C4-2B (cell line): Measurements from ENCODE around the gene ANKRD16.

Experiments
- CTCF ChIP-seq: fragments of 450-650 bp; conservative IDR thresholded peaks from 2 replicates; pipeline ENCODE4 v1.5.1; 2017; ENCODE audit warnings: mild to moderate bottlenecking
- ZFX ChIP-seq: fragments of 450-650 bp; IDR thresholded peaks from 2 replicates; pipeline ENCODE4 v1.6.1; 2017

GRCh38 chr10:5841965-5842364 is 47.7 kb downstream of the ANKRD16 start:
- no peak for TF ChIP-seq CTCF
- no peak for TF ChIP-seq ZFX
